ENCODE measurements around the gene TMEM259. TPM values are rescaled to one million over a fixed set of nuclear protein-coding genes. Genes with fewer than 3 reads are reported as not detected.

Gene TMEM259
- total and polyA plus RNA-seq, 2 experiments from 2014 or later = 82.8 to 196 TPM

DNA sequence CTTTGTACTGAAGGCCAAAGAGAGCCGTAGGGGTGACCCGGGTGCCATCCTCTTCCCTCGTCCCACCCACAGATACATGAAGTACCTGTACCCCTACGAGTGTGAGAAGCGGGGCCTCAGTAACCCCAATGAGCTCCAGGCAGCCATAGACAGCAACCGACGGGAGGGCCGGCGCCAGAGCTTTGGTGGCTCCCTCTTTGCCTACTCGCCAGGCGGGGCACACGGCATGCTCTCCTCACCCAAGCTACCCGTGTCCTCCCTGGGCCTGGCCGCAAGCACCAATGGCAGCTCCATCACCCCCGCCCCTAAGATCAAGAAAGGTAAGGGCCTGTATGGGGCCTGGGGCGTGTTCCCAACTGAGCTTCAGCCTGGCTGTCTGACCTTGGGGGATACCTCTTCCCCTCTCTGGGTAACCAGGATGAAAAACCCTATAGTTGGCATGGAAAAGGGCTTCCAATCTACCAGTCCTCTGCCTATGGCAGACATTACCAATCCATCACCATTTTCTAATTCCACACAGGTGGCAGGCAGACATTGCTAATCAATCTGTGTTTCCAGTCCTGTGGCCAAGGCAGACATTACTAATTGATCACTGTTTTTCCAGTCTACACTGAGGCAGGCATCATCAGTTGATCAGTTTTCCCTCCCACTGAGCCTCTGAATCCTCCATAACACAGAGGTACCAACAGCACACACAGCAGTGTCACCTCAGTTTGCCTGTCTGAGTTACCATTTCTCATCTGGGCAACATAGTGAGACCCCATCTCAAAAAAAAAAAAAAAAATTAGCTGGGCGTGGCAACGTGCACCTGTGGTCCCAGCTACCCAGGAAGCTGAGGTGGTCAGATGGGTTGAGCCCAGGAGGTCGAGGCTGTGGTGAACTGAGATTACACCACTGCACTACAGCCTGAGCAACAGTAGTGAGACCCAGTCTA is 55.9 kb downstream of the TMEM259 start:
- TF ChIP-seq NANOG (IDR thresholded peaks at IDR 0.05; ENCODE audit: borderline replicate concordance) (no peak), CREB1 (CRISPR knock-in tag; IDR thresholded peaks at IDR 0.05; ENCODE audit: low read depth) (no peak), ZNF331 (CRISPR knock-in tag; IDR thresholded peaks at IDR 0.05; ENCODE audit: low read depth) (no peak), POLR2AphosphoS5 (IDR thresholded peaks at IDR 0.05; ENCODE audit: low read depth) (no peak)
- TF ChIP-seq, protein P1, sequence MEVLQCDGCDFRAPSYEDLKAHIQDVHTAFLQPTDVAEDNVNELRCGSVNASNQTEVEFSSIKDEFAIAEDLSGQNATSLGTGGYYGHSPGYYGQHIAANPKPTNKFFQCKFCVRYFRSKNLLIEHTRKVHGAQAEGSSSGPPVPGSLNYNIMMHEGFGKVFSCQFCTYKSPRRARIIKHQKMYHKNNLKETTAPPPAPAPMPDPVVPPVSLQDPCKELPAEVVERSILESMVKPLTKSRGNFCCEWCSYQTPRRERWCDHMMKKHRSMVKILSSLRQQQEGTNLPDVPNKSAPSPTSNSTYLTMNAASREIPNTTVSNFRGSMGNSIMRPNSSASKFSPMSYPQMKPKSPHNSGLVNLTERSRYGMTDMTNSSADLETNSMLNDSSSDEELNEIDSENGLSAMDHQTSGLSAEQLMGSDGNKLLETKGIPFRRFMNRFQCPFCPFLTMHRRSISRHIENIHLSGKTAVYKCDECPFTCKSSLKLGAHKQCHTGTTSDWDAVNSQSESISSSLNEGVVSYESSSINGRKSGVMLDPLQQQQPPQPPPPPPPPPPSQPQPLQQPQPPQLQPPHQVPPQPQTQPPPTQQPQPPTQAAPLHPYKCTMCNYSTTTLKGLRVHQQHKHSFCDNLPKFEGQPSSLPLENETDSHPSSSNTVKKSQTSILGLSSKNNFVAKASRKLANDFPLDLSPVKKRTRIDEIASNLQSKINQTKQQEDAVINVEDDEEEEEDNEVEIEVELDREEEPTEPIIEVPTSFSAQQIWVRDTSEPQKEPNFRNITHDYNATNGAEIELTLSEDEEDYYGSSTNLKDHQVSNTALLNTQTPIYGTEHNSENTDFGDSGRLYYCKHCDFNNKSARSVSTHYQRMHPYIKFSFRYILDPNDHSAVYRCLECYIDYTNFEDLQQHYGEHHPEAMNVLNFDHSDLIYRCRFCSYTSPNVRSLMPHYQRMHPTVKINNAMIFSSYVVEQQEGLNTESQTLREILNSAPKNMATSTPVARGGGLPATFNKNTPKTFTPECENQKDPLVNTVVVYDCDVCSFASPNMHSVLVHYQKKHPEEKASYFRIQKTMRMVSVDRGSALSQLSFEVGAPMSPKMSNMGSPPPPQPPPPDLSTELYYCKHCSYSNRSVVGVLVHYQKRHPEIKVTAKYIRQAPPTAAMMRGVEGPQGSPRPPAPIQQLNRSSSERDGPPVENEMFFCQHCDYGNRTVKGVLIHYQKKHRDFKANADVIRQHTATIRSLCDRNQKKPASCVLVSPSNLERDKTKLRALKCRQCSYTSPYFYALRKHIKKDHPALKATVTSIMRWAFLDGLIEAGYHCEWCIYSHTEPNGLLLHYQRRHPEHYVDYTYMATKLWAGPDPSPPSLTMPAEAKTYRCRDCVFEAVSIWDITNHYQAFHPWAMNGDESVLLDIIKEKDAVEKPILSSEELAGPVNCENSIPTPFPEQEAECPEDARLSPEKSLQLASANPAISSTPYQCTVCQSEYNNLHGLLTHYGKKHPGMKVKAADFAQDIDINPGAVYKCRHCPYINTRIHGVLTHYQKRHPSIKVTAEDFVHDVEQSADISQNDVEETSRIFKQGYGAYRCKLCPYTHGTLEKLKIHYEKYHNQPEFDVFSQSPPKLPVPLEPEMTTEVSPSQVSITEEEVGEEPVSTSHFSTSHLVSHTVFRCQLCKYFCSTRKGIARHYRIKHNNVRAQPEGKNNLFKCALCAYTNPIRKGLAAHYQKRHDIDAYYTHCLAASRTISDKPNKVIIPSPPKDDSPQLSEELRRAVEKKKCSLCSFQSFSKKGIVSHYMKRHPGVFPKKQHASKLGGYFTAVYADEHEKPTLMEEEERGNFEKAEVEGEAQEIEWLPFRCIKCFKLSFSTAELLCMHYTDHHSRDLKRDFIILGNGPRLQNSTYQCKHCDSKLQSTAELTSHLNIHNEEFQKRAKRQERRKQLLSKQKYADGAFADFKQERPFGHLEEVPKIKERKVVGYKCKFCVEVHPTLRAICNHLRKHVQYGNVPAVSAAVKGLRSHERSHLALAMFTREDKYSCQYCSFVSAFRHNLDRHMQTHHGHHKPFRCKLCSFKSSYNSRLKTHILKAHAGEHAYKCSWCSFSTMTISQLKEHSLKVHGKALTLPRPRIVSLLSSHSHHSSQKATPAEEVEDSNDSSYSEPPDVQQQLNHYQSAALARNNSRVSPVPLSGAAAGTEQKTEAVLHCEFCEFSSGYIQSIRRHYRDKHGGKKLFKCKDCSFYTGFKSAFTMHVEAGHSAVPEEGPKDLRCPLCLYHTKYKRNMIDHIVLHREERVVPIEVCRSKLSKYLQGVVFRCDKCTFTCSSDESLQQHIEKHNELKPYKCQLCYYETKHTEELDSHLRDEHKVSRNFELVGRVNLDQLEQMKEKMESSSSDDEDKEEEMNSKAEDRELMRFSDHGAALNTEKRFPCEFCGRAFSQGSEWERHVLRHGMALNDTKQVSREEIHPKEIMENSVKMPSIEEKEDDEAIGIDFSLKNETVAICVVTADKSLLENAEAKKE (CRISPR knock-in tag; IDR thresholded peaks at IDR 0.05) = no peak
- Histone ChIP-seq H2AFZ (no peak overlapping the region), H3K4me3 (no peak overlapping the region), H3K4me1 (ENCODE audit: insufficient read depth) (no peaks in the 10 kb centered on the region), H3K36me3 (ENCODE audit: insufficient read depth) (peaks cover 23% of the 10 kb centered on the region), H3K27me3 (ENCODE audit: insufficient read depth) (no peaks in the 10 kb centered on the region), H3F3A (replicated peaks; ENCODE audit: low read depth) (0 out of 2 replicates have a peak, but pooled peaks cover 7% of the 10 kb centered on the region), H3K9me2 (ENCODE audit: insufficient read depth) (no peaks in the 10 kb centered on the region), H3K27ac (ENCODE audit: low read depth) (no peak overlapping the region), H3K79me2 (replicated peaks; ENCODE audit: insufficient read depth) (no peaks in the 10 kb centered on the region), H3K4me2 (no peak overlapping the region), H4K20me1 (replicated peaks; ENCODE audit: insufficient read depth) (no peaks in the 10 kb centered on the region)
- Mint-ChIP-seq H3K4me1 (peaks cover 7% of the 10 kb centered on the region; the same call in 2 of the 3 replicates), H3K9me3 (peaks cover 17% of the 10 kb centered on the region; the same call in 2 of the 3 replicates), H3K27me3 (ENCODE audit: insufficient read depth, low read depth, poor library complexity) (peaks cover 13% of the 10 kb centered on the region), H3K27ac (no peak overlapping the region), H3K36me3 (ENCODE audit: low read depth) (peaks cover 74% of the 10 kb centered on the region), H3K4me3 (no peak overlapping the region; the same call in 2 of the 3 replicates)
- no peak for ATAC-seq
- DNase-seq (ENCODE audit: low spot score) = peak; percentile 58

All from GM23338 (cell line).